Activated naive CD4-positive, alpha-beta T cell treated with anti-CD3 and anti-CD28 coated beads, Interleukin-2, amount 50 U/mL, for 24 hours (primary cell): Measurements from ENCODE around the gene LRRC72.
"Not testable (repeated sequence)": the region's sequence is repeated elsewhere in the genome, so short reads cannot be mapped to it uniquely, and the experiment has no call there.

Experiments used
- H3K27ac Mint-ChIP-seq: one replicate; pipeline ENCODE4 v1.8.0; 2021; ENCODE audit warnings: mild to moderate bottlenecking, mixed read lengths
- H3K27me3 Mint-ChIP-seq: one replicate; pipeline ENCODE4 v1.8.0; 2021; ENCODE audit warnings: mixed read lengths
- H3K36me3 Mint-ChIP-seq: one replicate; pipeline ENCODE4 v1.8.0; 2021; ENCODE audit warnings: mixed read lengths
- H3K4me1 Mint-ChIP-seq: one replicate; pipeline ENCODE4 v1.8.0; 2021; ENCODE audit warnings: mixed read lengths
- H3K4me3 Mint-ChIP-seq: one replicate; pipeline ENCODE4 v1.8.0; 2021; ENCODE audit warnings: mild to moderate bottlenecking, mixed read lengths
- H3K9me3 Mint-ChIP-seq: one replicate; pipeline ENCODE4 v1.8.0; 2021; ENCODE audit warnings: mixed read lengths

The LRRC72 gene

DNA sequence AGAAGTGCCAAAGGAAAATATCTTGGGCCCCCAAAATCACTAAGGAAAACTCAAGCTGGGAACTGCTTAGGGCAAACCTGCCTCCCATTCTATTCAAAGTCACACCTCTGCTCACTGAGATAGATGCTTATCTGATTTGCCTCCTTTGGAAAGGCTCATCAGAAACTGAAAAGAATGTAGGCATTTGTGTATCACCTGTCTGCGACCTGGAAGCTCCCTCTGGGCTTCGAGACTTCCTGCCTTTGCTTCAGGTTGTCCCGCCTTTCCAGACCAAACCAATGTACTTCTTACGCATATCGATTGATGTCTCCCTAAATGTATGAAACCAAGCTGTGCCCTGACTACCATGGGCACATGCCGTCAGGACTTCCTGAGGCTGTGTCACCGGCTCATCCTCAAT is 14.5 kb upstream of the LRRC72 start:
- no peak overlapping the region for H3K4me3 Mint-ChIP-seq
- no peak overlapping the region for H3K27ac Mint-ChIP-seq
- no peaks in the 10 kb centered on the region for H3K4me1 Mint-ChIP-seq
- H3K9me3 Mint-ChIP-seq: peaks cover 4% of the 10 kb centered on the region
- H3K27me3 Mint-ChIP-seq: no peaks in the 10 kb centered on the region
- H3K36me3 Mint-ChIP-seq: no peaks in the 10 kb centered on the region

DNA sequence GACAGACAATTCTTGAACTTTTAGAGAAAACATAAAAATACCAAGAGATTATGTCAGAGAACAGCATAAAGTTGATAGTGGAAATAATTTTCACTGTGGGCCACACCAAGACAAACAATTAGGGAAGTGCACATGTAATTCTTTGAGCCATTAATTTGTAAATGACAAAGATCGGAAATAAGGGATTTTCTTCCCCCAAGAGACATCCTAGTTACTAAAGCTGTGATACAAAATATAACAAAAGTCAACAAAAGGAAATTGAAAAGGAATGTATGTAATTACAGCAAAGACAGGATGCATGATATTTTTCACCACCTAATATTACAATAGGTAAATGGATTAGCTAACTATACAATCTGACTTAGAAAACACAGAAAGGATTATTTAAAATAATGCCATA is 12.4 kb upstream of the LRRC72 start:
- Mint-ChIP-seq H3K27ac (no peak overlapping the region), H3K4me1 (no peaks in the 10 kb centered on the region), H3K9me3 (no peaks in the 10 kb centered on the region), H3K36me3 (no peaks in the 10 kb centered on the region), H3K4me3 (no peak overlapping the region), H3K27me3 (peaks cover 6% of the 10 kb centered on the region)

GRCh38 chr7:16514729-16515128 is 11.9 kb upstream of the LRRC72 start:
- H3K9me3 Mint-ChIP-seq: no peaks in the 10 kb centered on the region
- no peak overlapping the region for H3K27ac Mint-ChIP-seq
- H3K4me1 Mint-ChIP-seq: no peaks in the 10 kb centered on the region
- H3K27me3 Mint-ChIP-seq: peaks cover 6% of the 10 kb centered on the region
- H3K36me3 Mint-ChIP-seq: no peaks in the 10 kb centered on the region
- H3K4me3 Mint-ChIP-seq: no peak overlapping the region

DNA sequence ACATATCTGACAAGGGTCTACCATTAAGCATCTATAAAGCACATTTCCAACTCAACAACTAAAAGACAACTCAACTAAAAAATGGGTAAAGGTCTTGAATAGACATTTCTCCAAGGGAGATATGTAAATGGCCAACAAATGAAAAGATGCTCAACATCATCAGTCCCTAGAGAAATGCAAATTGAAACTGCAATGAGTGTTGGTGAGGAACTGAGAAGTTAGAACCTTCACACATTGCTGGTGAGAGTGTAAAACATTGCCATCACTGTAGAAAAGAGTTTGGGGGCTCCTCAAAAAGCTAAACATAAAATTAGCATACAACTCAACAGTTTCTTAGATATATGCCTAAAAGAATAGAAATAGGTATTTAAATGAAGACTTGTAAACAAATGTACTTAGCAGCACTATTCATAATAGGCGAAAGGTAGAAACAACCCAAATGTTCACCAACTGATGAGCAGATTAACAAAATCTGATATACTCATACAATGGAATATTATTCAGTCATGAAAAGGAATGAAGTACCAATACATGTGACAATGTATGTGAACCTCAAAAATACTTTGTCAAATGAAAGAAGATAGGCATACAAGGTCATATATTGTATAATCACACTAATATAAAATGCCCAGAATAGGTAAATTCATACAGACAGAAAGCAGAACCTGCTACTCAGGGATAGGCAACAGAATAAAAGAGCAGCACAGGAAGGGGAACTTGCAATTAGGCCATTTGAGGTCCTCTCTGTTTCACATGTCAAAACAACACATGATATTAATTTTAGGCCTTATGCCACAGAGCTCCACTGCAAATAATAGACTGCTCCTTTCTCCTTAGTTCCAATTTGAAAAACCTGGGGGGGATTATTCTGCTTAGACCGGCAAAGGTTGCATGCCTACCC is 10.6 kb upstream of the LRRC72 start:
- Mint-ChIP-seq H3K4me1 (no peaks in the 10 kb centered on the region), H3K9me3 (no peaks in the 10 kb centered on the region), H3K27ac (no peak overlapping the region), H3K27me3 (peaks cover 9% of the 10 kb centered on the region), H3K36me3 (no peaks in the 10 kb centered on the region), H3K4me3 (no peak overlapping the region)

GRCh38 chr7:16519985-16520384 is 6.6 kb upstream of the LRRC72 start:
- H3K9me3 Mint-ChIP-seq, H3K27ac Mint-ChIP-seq, H3K4me3 Mint-ChIP-seq, H3K4me1 Mint-ChIP-seq, H3K36me3 Mint-ChIP-seq, H3K27me3 Mint-ChIP-seq: not testable (repeated sequence)

DNA sequence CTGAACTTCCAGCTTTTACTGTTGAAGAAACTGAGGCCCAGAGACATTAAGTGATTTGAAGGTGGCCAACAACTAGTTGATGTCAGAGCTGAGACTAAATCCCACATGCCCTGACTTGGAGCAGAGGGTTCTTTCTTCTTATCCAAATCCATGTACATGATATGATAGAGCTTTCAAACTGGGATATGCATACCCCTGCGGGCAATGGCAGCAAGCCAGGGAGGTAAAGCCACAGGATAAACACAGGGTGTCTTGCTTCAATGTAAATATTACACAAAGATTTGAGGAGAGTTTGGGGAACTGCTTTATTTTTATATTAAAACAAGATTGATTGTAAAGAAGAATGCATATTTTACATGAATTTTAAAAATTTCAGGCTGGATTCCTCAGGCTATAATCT is 2.3 kb upstream of the LRRC72 start:
- Mint-ChIP-seq H3K27ac (no peak overlapping the region), H3K9me3 (no peaks in the 10 kb centered on the region), H3K27me3 (peaks cover 4% of the 10 kb centered on the region), H3K36me3 (no peaks in the 10 kb centered on the region), H3K4me3 (no peak overlapping the region), H3K4me1 (no peaks in the 10 kb centered on the region)

GRCh38 chr7:16528520-16528919 is 1.9 kb downstream of the LRRC72 start:
- Mint-ChIP-seq H3K27ac (no peak overlapping the region), H3K4me3 (no peak overlapping the region), H3K9me3 (no peaks in the 10 kb centered on the region), H3K36me3 (no peaks in the 10 kb centered on the region), H3K27me3 (no peaks in the 10 kb centered on the region), H3K4me1 (no peaks in the 10 kb centered on the region)

- H3K27me3 Mint-ChIP-seq: no peaks in the 10 kb centered on the region
- no peak overlapping the region for H3K4me3 Mint-ChIP-seq
- H3K27ac Mint-ChIP-seq: no peak overlapping the region
- H3K9me3 Mint-ChIP-seq: no peaks in the 10 kb centered on the region
- no peaks in the 10 kb centered on the region for H3K4me1 Mint-ChIP-seq
- H3K36me3 Mint-ChIP-seq: no peaks in the 10 kb centered on the region
Measured at GRCh38 chr7:16529697-16530096, 3.1 kb downstream of the LRRC72 start.

- Mint-ChIP-seq H3K9me3 (no peaks in the 10 kb centered on the region), H3K36me3 (no peaks in the 10 kb centered on the region), H3K4me1 (no peaks in the 10 kb centered on the region), H3K27ac (no peak overlapping the region), H3K4me3 (no peak overlapping the region), H3K27me3 (no peaks in the 10 kb centered on the region)
Measured at GRCh38 chr7:16531707-16532106, 5.1 kb downstream of the LRRC72 start.

- Mint-ChIP-seq H3K4me1 (no peaks in the 10 kb centered on the region), H3K4me3 (no peak overlapping the region), H3K9me3 (no peaks in the 10 kb centered on the region), H3K27me3 (no peaks in the 10 kb centered on the region), H3K27ac (no peak overlapping the region), H3K36me3 (no peaks in the 10 kb centered on the region)
Measured at GRCh38 chr7:16532272-16532671, 5.6 kb downstream of the LRRC72 start.

DNA sequence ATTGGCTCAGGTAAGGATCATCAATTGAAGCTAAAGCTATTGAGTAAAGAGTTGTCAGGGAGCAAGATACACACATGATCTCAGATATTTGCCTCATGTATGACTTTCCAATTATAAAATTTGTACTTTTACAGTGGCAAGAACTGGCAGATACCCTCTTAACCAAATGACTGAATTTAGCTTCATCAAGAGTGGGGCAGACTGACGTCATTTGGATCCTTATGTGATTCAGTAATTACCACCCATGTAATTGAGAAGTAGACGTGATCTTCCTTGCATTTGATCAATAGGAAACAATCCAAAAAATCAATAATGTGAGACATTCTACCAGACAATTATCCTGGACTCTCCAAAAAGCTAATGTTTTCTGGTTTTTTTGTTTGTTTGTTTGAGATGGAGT is 8.9 kb downstream of the LRRC72 start:
- Mint-ChIP-seq H3K4me1 (no peaks in the 10 kb centered on the region), H3K4me3 (no peak overlapping the region), H3K9me3 (no peaks in the 10 kb centered on the region), H3K27ac (no peak overlapping the region), H3K27me3 (no peaks in the 10 kb centered on the region), H3K36me3 (no peaks in the 10 kb centered on the region)

DNA sequence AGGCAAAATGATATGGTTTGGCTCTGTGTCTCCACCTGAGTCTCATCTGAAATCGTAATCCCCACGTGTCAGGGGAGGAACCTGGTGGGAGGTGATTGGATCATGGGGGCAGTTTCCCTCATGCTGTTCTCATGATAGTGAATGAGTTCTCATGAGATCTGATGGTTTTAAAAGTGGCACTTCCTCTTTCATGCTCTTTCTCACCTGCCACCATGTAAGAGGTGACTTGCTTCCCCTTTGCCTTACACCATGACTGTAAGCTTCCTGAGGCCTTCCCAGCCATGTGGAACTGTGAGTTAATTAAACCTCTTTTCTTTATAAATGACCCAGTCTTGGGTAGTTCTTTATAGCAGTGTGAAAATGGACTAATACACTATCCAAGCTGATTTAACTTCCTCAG is 13.9 kb downstream of the LRRC72 start:
- not testable (repeated sequence) for H3K4me3 Mint-ChIP-seq, H3K9me3 Mint-ChIP-seq, H3K27ac Mint-ChIP-seq, H3K36me3 Mint-ChIP-seq, H3K27me3 Mint-ChIP-seq, H3K4me1 Mint-ChIP-seq

GRCh38 chr7:16542401-16542800 is 15.8 kb downstream of the LRRC72 start:
- H3K27me3 Mint-ChIP-seq: no peaks in the 10 kb centered on the region
- no peaks in the 10 kb centered on the region for H3K36me3 Mint-ChIP-seq
- H3K27ac Mint-ChIP-seq: no peak overlapping the region
- no peaks in the 10 kb centered on the region for H3K9me3 Mint-ChIP-seq
- H3K4me1 Mint-ChIP-seq: no peaks in the 10 kb centered on the region
- H3K4me3 Mint-ChIP-seq: no peak overlapping the region

- Mint-ChIP-seq H3K9me3 (no peaks in the 10 kb centered on the region), H3K4me1 (no peaks in the 10 kb centered on the region), H3K27ac (no peak overlapping the region), H3K27me3 (no peaks in the 10 kb centered on the region), H3K36me3 (no peaks in the 10 kb centered on the region), H3K4me3 (no peak overlapping the region)
Measured at GRCh38 chr7:16543456-16543855, 16.8 kb downstream of the LRRC72 start.

DNA sequence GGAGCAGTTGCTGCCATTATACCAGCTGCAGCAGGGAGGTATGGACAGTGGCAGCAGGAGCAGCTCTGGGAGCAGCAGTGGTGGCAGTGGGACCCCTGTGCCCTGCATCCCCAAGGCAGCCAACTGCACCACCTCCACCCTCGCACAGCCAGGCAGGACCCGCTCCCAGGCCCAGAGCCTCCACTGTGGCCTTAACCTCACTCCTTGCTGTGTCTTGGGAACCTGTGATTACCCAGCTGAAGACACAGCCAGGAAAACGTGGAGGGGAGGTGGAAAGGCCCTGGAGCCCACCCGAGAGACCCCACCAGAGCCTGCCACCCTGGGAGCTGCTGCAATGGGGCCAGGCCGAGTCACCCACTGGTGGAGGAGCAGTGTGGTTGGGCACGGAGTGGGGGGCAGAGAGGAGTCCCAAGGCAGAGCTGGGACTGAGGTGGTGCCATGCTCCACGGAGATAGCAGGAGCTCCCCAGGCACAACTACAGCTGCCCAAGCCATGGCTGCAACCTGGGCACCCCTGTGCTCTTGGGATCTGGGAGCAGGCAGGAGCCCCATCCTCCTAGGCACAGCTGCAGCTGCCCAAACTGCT is 20.4 kb downstream of the LRRC72 start:
- H3K27me3 Mint-ChIP-seq: peaks cover 2% of the 10 kb centered on the region
- no peak overlapping the region for H3K27ac Mint-ChIP-seq
- no peaks in the 10 kb centered on the region for H3K36me3 Mint-ChIP-seq
- H3K4me1 Mint-ChIP-seq: no peaks in the 10 kb centered on the region
- H3K9me3 Mint-ChIP-seq: no peaks in the 10 kb centered on the region
- no peak overlapping the region for H3K4me3 Mint-ChIP-seq

- no peaks in the 10 kb centered on the region for H3K9me3 Mint-ChIP-seq
Measured at GRCh38 chr7:16548428-16548827, 21.8 kb downstream of the LRRC72 start.

DNA sequence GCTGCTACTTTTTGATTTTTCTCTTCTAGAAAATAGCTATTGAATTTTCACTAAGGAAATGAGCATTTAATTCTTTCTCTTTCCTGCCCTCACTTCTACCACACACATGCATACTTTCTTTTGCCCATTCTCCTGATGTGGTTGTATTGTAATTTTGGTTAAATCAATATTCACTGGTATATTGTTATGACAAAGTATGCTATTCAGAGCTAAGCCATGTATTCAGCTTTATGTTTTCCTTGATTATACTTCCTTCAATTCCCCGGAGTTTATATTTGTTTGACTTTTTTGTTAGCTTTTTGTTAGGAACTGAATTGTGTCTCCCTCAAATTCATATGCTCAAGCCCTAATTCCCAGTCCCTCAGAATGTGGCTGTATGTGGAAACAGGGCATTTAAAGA is 24.0 kb downstream of the LRRC72 start:
- H3K36me3 Mint-ChIP-seq: no peaks in the 10 kb centered on the region
- no peak overlapping the region for H3K4me3 Mint-ChIP-seq
- no peak overlapping the region for H3K27ac Mint-ChIP-seq
- H3K4me1 Mint-ChIP-seq: no peaks in the 10 kb centered on the region
- H3K27me3 Mint-ChIP-seq: peaks cover 2% of the 10 kb centered on the region
- no peaks in the 10 kb centered on the region for H3K9me3 Mint-ChIP-seq

More at GRCh38 chr7:16548428-16548827, 21.8 kb downstream of the LRRC72 start:
- H3K27me3 Mint-ChIP-seq: peaks cover 2% of the 10 kb centered on the region
- H3K36me3 Mint-ChIP-seq: no peaks in the 10 kb centered on the region
- no peaks in the 10 kb centered on the region for H3K4me1 Mint-ChIP-seq
- no peak overlapping the region for H3K4me3 Mint-ChIP-seq
- no peak overlapping the region for H3K27ac Mint-ChIP-seq
